Measurements from ENCODE around the gene IVL.

Gene IVL

DNA sequence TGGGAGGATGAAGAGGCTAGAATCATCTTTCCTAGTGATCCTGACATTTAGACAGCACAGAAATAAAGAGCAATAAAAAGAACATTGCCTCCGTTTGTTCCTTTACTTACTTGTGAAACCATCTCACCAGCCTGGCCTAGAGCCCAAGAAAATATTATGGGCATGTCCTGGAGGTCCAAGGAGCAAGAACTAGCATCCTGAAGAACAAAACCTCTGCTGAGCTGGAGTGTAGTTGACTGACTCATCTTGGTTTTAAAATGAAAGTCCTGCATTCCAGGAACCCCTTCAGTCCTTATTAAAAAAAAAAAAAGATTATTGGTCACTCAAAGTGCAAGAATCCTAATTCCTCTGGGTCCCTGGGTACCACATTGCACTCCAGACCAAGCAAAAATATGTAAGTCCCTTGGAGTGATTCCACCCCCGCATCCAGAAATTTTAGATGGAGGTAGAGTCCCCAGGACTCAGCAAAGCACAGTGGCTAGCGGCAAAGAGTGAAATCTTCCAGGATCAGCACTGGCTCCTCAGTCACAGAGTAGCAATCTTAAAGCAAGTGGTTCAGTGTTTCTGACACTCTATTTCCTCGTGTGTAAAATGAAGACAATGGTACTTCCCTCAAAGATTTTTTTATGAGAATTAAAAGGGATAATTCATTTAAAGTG, 23.3 kb upstream of the IVL start:
- DNase-seq = no peak
- intact Hi-C loops (cut with DNase I) = no loop called here

DNA sequence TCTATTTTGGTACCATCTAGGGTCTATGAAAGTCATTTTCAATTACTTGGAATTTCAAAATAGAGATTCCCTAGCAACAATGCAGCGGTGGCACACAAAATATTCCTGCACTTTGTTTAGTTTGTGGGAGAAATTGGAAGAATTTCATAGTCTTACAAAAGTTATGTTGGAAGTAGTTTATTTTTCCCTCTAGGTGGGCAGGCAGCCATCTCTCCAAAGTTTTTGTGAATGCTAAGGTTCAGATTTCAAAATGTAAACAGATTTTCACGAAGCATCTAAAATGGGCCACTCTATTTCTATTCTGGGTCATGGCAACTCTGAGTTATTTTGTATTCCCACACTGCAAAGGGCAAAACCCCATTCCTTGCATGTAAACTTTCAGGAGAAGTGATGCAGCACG, 22.3 kb upstream of the IVL start:
- intact Hi-C loops (cut with DNase I) = no loop called here
- DNase-seq = no peak

DNA sequence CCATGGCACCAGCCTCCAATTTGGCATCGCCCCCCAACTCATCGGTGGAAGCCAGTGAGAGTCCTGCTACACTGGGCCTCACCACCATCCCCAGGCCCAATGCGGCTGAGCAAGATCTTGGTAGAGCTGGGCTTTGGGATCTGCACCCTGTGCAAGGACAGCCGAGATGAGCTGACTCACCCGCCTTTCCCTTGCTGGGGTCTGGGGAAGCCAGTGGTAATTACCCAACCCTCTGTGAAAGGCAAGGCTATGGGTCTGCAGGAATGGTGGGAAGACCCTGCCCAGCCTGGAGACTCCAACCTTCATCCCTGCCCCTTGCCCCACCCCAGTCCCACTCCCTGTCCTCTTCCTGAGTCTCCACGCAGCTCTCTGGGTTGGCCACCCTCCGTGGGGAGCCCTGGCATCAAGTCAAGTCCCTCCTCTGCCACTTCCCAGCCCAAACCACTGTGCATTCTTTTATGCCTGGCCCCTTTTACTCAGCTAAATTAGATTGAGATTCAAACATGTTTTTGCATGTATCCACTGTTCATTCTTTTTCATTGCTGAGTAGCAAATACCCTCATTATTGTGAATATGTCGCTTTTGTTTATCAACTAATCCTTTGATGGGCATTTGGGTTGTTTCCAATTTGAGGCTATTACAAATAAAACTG, 21.5 kb upstream of the IVL start:
- intact Hi-C loops (cut with DNase I) = no loop called here
- no peak for DNase-seq

DNA sequence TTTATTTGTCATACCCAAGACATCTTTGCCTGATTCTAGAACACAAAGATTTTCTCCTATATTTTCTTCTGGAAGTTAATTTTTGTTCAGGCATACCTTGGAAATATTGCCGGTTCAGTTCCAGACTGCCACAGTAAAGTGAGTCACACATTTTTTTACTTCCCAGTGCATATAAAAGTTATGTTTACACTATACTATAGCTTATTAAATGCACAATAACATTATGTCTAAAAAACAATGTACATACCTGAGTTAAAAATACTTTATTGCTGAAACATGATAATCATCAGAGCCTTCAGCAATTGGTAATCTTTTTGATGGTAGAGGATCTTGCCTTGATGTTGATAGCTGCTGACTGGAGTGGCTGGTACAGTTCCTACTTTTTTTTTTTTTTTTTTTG, 20.2 kb upstream of the IVL start:
- no peak for DNase-seq
- intact Hi-C loops (cut with DNase I) = no loop called here

DNA sequence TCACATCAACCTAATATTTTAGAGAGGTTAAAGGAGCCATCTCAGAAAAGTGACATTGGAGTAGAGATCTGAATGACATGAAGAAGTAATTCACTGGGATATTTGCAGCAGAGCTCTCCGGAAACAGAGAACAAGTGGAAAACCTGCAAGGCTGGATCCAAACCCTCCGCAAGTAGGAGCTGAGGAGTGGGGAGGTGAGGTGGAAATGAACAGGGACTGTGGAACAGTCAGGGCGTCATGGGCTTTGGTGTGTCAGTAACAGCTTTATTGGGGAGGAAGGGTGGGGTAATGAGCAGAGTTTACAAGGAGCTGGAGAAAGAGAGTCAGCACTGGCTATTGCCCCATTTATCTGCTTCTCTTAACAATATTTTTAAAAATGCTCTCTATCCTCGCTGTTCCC, 9.3 kb upstream of the IVL start:
- intact Hi-C loops (cut with DNase I) = no loop called here
- no peak for DNase-seq

DNA sequence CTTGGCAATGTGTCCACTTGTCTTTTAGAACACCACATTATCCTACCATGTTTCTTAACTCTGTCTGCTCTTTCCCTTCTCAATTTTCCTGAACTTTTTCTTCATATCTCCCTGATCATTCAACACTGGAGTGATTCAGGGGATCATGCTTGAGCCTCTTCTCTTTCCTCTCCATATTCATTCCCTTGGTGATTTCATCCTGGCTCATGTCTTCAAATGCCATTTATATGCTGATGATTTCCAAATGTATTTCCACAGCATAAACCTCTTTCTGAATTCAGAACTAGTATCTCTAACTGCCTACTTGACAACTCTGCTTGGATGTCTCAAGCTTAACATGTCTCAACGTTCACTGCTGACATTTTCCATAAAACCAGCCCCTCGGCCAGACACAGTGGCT, 8.5 kb upstream of the IVL start:
- DNase-seq = no peak
- intact Hi-C loops (cut with DNase I) = no loop called here

DNA sequence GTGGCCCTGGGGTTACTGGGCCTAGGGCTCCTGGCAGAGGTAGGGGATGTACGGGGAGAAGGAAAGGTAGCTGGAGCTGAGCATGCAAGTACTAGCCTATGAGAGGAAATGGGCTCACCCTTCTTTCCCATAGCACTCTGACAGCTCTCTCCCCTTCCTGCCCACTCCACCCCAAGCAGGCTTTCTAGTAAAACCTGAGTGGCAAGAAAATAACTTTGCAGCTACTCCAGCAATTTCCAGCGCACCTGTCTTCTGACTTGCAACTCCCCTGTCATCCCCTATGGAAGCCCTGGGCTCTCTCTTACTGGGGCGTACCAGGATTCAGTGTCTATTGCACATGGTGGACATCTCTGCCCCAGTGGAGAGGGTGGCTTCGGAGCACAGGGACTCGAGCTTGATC, 6.7 kb upstream of the IVL start:
- DNase-seq = no peak
- intact Hi-C loops (cut with DNase I) = no loop called here

DNA sequence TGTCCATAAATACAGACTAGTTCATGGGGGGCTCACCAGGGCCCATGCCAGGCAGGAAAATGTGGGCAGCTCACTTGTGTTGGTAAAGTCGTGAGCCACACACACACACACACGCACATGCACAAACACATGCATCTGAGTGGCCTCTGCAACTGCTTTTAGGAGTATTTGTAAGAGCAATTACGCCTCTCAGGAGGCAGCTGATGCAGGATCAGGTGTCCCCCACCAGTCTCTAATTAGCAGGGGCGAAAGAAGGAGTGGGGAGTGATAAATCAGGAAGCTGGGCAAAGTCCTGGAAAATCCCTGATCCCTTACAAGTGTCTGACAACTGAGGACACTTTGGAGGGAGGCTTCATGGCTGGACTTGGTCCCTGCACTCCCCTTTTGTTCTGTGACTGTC, 5.7 kb upstream of the IVL start:
- no peak for DNase-seq
- intact Hi-C loops (cut with DNase I) = no loop called here

DNA sequence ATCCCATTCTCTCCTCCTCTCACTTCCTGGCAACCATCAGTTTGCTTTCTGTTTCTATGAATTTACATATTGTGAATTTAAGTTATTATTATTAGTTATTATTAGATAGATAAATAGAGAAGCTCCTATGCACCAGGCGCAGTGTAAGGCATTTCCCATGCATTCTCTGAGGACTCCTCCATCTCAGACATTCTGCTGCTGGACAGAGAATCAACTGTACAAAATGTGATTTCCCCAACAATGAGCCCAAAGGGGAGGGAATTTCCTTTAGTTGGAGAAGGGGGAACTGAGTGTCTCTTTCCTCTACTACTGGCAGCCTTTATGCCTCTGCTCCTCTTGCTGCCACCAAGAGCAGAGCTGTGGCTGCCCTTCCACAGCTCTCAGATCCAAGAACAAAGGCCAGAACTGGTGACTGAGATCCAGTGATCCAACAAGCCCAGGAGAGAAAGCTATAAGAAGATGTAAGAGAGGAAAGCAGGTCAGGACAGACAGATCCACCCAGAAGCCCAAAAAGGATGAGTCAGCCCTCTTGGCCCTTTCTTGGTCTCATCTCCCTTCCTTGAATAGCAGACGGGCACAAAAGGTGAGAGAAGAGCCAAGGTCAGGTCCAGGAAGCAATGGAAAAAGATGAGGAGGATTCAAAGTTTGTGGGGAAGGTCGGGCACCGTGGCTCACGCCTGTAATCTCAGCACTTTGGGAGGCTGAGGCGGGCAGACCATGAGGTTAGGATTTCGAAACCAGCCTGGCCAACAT, 3.5 kb upstream of the IVL start:
- intact Hi-C loops (cut with DNase I) = no loop called here
- DNase-seq = no peak

DNA sequence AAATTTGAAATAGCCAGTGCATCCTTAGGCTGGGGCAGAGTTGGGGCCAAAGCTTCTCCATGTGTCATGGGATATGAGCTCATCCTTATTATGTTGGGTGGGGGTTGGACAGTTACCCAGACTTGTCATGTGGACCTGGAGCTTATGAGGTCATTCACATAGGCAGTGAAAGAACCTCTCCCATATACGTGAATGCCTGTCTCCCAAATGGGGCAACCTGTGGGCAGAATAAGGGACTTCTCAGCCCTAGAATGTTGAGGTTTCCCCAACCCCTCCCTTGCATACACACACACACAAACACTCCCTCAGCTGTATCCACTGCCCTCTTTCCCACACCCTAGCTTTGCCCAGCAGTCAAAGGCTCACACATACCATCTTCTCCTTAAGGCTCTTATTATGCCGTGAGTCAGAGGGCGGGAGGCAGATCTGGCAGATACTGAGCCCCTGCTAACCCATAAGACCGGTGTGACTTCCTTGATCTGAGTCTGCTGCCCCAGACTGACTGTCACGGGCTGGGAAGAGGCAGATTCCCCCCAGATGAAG, 2.3 kb upstream of the IVL start:
- intact Hi-C loops (cut with DNase I) = no loop called here
- DNase-seq = no peak

DNA sequence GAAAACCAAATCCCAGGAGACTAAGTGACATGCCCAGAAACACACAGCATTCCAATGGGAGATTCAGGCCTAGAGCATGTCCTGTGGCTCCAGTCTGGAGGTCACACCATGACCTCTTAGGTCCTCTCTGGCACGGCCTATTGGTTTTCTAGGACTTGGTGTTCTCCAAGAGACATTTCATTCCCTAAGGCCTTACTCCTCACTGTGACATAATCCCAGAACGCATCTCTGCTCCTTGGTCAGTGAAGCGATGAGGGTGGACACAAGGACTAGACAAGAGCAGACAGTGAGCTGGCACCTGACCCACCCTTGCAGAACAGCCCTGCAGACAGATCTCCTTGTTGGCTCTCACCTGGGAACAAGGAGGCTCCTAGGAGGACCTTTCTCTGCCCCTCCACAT, 860 bp downstream of the IVL start:
- DNase-seq = no peak
- intact Hi-C loops (cut with DNase I) = no loop called here

DNA sequence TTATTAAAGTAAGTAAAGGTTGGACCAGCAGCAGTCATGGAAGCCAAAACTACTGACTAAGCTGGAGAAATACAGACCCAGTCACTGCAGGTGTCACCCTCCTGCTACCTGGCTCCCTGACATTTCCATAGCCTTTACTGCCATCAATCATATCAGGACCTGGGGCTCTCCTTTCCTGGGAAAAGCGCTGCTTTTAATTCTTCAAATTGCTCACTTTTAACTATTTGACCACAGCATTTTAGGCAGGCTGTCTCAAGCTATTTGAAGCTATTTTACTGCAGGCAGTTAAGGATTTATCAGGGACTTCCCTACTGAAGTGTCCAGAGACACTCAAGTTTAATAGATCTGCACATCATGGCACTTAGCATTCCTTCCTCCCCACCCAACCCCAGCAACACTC, 4.1 kb downstream of the IVL start:
- intact Hi-C loops (cut with DNase I) = no loop called here
- no peak for DNase-seq

DNA sequence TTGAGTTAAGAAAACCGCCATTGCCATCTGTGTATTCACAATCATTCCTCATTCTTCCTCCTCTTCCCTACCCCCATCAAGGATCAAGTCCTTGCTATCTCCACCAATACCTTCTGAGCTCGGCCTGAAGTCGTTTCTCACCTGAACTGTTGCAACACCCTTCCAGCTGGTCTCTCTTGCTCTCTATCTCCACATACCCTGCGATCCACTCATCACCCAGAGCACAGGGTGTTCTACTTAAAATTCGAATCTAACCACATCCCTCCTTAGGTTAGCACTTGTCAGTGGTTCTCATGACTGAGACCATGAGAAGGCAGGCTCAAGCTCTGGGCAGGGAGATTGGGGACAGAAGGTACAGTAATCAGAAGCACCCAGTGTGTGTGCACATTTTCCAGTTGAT, 4.6 kb downstream of the IVL start:
- DNase-seq = no peak

DNA sequence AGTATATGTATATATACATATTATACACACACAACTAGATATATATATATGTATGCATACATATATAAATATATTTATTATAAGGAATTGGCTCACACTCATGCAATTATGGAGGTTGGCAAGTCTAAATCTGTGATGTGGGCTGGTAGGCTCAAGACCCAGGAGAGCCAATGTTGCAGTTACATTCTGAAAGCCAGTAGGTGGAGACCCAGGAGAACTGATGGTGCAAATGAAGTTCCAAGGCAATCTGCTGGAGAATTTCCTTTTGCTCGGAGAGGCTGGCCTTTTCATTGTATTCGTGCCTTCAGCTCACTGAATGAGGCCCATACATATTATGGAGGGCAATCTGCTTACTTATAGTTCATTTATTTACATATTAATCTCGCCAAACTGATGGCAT, 9.4 kb downstream of the IVL start:
- peak in 5 of 42 donors; percentile 18 to 57 (median 43) for DNase-seq
- intact Hi-C loops (cut with DNase I) = no loop called here

More for the DNA sequence above, 4.6 kb downstream of the IVL start:
- intact Hi-C loops (cut with DNase I) = no loop called here

DNA sequence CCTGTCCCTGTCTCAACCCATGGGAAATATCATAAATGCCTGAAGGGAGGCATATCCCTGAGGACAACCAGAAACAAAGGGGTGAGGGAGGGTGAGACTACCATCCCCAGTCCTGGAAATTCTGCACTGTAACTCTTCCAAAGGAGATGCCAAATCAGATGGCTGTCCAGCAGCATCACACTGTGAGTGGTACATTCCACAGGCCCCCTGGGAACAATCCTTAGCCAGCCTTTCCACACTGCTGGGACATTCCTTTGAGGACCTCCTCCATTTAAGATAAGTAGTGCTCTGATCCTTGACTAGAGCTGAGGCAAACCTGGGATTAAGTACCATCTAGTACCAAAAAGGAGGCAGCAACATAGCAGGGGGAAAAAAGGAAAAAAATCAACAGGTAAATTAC, 10.7 kb downstream of the IVL start:
- DNase-seq = no peak

DNA sequence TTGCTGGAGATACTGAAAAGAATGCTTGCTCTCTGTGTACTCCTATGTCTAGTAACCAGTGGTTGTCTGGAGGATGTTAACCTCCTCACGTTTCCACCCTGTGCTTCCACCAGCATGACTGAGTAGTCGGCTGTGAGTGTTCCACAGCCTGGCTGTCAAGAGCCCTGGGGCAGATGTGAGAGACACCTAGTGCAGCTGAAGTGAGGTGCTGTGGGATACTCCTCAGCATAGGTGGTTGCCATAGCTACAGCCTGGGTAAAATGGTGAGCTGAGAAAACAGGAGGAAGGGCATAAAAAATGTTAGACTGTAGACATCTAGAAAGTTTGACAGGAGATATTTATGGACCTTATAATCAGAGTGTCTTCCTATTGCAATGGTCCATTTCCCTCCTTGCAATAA, 15.8 kb downstream of the IVL start:
- DNase-seq = peak in 3 of 42 donors; percentile 14 to 41 (median 24)
- intact Hi-C loops (cut with DNase I) = no loop called here

More for the DNA sequence above, 10.7 kb downstream of the IVL start:
- intact Hi-C loops (cut with DNase I) = no loop called here

DNA sequence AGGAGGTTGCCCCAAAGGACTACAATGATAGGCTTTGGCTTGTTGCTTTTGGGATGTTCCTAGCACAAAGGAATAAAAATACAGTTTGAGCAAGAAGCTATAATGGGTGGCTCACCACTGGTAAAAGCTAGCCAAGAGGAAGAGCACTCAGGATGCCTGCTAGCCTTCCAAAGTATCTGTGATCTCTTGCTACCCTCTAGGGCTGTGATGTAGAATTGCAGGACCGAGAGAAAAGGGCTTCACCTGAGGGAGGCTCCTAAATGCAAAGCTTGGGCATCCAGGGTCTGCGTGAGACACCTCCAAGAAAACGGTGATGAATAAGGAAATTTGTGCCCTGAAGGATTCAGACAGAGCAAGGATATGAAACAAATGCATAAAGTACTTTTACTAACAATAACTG, 17.7 kb downstream of the IVL start:
- intact Hi-C loops (cut with DNase I) = no loop called here
- DNase-seq = no peak

DNA sequence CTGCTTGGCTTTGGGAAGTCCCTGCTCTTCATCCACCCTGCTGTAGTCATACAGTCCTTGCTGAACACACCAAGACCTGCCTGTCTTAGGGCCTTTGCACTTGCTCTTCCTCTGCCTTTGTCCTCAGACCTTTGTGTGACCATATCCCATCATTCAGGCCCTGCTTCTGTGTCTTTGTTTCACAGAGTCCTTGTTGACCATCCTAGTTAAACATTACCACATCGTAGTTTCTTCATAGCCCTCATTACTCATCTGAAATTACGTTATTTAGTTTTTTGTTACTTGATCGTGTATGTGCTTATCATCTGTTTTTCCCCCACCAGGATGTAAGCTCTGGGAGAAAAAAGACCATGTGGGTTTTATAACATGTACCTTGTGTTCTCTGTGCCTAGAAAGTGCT, 20.3 kb downstream of the IVL start:
- DNase-seq = no peak
- intact Hi-C loops (cut with DNase I) = no loop called here

DNA sequence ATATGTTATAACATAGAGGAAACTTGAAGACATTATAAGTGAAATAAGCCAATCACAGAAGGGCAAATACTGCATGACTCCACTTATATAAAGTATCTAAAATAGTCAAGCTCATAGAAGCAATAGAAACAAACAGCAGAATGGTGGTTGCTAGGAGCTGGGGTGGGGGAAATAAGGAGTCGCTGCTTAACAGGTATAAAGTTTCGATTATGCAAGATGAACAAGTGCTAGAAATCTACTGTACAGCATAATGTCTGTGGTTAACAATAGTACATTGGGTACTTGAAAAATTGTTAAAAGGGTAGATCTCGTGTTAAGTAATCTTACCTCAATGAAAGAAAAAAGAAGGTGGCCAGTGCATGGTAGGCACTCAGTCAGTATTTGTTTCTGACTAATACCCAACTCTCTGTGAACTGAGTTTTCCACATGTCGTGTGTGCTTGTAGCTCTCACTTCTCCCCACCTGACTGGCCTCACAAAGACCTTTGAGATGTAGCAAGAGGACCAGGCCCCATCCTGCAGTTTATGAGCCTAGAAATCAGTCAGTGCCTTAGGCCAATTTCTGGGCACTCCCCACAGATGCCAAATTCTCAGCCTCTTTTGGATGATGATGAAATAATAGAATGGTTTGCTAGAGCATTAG, 23.9 kb downstream of the IVL start:
- intact Hi-C loops (cut with DNase I) = no loop called here
- no peak for DNase-seq

DNA sequence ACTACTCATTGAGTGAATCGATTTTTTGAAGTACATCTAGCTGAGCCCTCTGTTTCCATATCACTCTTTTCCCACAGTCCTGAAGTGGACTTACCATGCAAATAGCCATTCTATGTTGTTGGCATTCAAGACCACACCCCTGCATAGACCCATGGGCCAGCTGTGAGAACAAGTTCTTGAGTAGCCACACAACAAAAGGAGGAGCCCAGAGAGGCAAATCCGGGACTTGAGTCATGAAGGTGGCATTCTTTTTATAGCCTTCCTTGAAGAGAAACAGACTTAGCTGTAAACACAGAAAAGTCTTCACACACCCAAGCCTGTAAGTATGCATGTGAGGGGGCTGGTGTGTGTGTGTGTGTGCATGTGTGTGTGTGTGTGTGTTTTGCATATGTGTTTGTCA, 24.9 kb downstream of the IVL start:
- intact Hi-C loops (cut with DNase I) = no loop called here
- no peak for DNase-seq
